ENCODE measurements around the gene CHTF8.

Gene CHTF8

DNA sequence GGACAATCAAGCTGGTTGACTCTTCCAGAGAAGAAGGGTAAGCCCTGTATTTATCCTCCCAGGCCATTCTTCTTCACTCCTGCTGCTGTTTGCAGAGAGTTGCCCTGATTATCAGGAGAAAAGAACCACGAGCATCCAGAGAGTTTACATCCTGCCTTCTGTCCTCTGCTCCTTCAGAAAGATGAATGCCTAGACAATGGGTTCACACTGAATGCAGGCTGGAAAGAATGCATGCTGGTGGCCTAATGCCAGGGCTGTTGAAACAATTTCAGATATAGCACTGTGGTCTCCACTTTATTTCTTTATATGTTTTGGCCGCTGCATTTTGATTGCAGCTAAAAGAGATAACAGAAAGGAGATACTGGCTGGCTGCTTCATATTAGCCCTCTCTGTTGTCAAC is 48.1 kb downstream of the CHTF8 start:
- DNase-seq = no peak

DNA sequence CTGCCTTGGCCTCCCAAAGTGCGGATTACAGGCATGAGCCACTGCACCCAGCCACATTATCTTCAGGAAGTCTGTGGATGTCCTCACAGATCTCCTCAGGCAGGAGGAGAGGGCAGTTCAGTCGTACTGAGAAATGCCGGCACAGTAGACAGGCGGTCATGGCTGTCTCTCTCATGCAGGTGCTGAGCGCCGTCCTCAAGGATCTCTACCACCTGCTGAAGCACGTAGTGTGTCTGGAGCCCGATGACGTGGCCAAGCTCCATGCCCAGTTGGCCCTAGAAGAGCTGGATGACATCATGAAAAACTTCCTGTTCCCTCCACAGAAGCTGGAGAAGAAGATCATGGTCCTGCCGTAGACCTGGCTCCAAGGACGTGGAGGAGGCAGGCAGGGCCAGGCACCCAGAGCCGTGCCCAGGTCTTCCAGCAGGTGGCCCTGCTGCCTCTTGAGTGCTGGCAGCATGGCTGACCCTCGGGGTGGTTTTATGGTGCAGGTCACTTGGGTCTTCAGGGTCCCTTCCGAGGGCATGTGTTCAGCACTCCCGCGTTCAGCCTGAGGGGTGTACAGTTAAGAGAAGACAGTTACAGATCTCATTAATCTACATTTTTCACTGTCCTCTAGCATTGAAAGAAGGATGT is 49.0 kb downstream of the CHTF8 start:
- no peak for DNase-seq

DNA sequence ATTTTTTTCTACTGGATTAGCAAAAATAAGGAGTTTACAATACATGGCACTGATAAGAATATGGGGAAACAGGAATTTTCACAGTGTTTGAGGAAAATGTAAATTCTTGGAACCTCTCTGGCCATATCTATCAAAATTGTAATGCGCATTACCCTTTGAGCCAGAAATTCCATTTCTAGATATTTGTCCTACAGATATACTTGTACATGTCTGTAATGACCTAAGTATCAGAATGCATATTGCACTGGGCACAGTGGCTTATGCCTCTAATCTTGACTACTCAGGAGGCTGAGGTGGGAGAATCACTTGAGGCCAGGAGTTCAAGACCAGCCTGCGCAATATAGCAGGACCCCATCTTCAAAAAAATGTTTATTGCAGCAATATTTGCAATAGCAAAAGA is 52.7 kb downstream of the CHTF8 start:
- DNase-seq = no peak

DNA sequence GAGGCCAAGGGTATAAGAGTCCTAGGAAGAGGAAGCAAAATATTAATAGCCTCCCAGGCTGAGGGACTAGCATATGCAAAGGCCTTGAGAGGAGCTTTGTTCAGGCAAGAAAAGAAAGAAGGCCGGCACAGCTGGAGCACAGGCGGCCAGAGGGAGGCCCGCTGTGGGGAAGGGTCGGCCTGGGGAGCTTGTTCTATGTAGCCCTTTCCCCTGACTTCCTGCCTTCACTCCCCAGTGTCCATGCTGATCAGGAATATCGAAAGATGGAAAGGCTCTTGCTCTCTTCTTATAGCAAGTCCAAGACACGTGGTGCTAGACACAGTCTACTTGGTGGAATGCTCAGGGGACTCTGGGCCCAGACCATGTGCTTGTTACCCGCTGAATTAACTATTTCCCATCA is 54.3 kb downstream of the CHTF8 start:
- DNase-seq = no peak

DNA sequence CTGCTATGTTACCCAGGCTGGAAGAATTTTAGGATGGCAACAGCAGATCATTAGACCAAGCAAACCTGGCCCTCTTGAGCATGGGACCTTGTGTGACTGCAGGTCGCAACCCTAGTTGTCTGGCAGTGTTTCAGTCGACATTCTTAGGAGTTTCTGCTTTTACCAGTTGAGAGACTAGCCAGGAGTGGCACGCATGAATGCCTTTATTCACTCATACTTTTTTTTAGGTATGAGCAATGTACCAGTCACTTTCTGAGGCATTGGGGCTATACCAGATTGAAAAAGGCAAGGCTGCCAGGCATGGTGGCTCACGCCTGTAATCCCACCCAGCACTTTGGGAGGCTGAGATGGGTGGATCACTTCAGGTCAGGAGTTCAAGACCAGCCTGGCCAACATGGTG is 55.1 kb downstream of the CHTF8 start:
- DNase-seq = no peak

DNA sequence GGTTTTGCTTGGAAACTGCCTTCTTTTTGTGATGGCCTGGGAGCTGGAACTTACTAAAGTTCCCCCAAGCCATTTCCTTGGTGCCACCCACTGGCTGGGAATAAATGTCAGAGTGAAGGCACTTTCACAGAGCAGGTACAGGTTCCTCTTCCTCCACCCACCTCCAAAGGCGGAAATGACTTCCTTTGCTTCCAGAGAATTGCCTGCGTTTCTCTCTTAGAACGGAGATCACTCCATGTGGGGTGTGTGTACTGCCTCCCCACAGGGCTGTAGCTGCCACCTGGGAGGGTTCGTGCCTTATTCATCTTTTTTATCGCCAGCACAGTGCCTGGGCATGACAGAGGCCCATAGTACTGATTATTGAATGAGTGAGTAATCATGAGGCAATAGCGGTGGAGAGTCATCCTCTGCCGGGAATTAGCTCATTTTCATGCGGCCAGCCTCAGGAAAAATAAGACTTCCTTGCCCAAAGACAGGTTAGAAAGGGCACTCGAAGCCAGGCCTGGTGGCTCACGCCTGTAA is 59.1 kb downstream of the CHTF8 start:
- no peak for DNase-seq

DNA sequence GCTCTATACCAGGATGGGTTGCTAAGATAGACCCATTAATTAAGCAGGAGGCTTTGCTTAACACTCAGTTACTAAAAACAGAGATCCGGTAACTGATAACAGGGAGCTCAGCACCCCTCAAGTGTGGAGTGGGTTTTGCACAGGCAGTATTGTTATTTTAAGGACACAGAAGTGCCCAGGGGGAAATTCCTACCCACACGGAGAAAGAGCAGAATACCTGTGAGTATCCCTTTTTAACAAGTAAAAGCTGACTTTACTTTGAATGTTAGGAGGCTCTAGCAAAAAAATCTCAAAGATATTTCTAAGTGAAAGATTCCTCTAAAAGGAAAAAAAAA is 59.8 kb downstream of the CHTF8 start:
- no peak for DNase-seq

DNA sequence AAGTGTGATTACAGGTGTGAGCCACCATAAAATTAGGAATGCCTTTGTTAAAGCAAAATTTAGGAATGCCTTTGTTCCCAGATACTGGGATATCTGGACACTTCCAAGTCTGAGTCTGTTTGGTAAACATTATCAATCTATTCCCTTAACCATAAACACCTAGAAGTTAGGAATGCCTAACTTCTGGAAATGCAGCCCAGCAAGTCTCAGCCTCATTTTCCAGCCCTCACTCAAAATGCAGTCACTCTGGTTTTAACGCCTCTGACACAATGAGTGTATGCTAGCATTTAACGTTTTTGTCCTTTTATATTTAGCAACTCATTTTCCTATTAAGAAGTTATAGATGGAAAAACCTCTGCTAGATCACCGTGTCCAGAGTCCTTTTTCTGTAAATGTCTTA is 61.4 kb downstream of the CHTF8 start:
- DNase-seq = no peak

DNA sequence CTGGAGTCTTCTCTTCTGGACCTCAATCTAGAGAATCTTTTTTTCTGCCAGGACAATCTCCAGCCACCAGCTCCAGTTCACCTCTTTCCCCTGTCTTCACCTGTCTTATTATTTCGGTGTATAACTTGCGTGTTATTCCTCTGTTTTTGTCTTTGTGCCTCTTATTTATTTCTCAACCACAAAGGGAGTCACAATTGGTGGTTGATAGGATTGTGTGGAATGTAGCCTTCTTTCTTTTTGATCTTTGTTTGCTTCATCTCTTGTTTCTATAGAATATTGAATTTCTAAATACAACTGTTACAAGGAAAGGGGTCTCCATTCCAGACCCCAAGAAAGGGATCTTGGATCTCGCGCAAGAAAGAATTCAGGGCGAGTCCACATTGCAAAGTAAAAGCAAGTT is 62.9 kb downstream of the CHTF8 start:
- DNase-seq = no peak
